Caki2 (cell line): ENCODE measurements around the gene FAM89B. TPM values are rescaled to one million over a fixed set of nuclear protein-coding genes. Genes with fewer than 3 reads are reported as not detected.

Experiments used
- DNase-seq: peaks from one replicate; pipeline ENCODE4 v3.0.0-alpha.2; 2015; ENCODE audit warnings: low read depth
- in situ Hi-C: cut with HindIII; loops from 2 replicates; pipeline ENCODE4 v1.10.0; 2016; ENCODE audit warnings: low sequenced_read_pairs, low pct_unique_long_range_greater_than_20kb, mixed read lengths
- total RNA-seq: library from RNA; depleted of rRNA; stranded (reverse); fragments of >200 nt; shearing (Covaris generic); gene quantifications from 2 replicates; pipeline ENCODE4 v1.2.3, GENCODE V29; 2014; ENCODE audit warnings: low replicate concordance

FAM89B gene
- total RNA-seq, 1 experiment from 2014 or later: 53.5 TPM

DNA sequence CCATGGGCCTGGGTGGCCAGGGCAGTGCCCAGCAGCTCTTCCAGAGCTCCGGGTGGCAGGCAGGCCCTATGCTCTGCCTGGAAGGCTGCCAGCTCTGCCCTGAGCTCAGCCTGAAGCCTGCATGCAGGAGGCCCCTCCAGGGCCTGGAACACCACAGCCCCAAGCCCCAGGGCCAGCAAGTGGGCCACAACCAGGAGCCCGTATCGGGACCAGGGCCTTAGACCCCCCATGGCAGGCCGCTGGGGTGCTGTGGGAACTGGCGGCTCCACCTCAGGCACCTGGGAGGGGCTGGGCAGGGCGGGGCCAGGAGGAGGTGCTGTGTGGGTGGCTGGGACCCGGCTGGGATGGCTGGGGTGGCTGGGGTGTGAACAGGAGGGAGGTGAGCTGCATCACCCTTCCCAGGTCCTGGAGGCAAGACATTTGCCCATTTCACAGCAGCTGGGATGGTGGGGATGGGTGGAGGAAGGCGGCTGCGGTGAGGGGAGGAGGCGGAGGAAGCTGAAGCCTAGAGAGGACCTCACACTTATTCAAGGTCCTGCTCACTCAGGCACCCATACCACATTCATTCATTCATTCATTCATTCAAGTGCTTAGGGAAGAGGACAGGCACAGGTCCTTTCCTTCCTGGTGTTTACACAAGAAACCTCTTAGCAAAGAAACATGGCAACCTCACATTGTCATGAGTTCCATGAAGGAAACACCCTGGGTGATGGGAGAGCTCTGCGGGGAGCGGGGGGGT lies 23.4 kb downstream of the FAM89B start, which contains the start of gene KCNK7:
Gene KCNK7 (minus strand): TSS at position 258 of the 739 bp plus-strand sequence. CDS start 28 bp downstream, at position 230.
- in situ Hi-C loops: no loop called here
- no peak for DNase-seq

DNA sequence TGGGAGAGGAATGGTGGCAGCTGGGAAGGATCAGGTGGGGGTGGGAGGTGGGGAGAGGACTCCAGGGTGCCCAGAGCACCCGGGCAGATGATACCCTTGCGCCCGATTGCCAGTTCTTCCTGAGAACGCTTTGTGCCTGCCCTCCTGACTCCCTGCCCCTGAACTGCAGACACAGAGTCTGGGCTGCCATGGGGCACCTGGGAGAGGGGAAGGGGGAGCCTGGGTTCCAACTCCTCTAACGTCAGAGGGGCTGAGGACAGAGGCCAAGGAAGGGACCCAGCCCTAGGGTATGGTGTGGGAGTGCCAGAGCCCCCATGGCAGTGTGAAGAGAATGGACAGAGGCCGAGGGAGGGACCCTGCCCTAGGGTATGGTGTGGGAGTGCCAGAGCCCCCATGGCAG lies 24.2 kb downstream of the FAM89B start:
- DNase-seq: no peak
- in situ Hi-C loops: no loop called here

DNA sequence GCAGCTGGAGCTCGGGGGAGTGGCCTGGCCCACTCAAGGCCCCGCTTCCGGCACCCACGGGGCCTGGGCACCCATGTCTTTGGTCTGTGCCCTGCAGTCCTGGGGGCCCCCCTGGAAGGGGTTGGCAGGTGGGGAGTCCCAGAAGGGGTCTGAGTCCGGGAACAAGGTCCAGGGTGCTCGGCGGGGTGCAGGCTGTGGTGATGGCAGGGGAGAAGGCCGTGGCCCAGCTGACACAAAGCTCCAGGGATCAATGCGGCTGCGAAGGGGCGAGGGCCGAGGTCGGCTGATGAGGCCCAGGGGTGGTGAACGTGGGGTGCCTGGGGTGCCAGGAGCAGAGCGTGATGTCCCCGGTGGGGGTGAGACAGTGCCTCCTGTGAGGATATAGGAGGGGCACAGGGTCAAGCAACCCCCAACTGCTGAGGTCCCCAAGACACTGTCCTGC lies 25.9 kb downstream of the FAM89B start:
- DNase-seq: no peak
- in situ Hi-C loops: no loop called here

DNA sequence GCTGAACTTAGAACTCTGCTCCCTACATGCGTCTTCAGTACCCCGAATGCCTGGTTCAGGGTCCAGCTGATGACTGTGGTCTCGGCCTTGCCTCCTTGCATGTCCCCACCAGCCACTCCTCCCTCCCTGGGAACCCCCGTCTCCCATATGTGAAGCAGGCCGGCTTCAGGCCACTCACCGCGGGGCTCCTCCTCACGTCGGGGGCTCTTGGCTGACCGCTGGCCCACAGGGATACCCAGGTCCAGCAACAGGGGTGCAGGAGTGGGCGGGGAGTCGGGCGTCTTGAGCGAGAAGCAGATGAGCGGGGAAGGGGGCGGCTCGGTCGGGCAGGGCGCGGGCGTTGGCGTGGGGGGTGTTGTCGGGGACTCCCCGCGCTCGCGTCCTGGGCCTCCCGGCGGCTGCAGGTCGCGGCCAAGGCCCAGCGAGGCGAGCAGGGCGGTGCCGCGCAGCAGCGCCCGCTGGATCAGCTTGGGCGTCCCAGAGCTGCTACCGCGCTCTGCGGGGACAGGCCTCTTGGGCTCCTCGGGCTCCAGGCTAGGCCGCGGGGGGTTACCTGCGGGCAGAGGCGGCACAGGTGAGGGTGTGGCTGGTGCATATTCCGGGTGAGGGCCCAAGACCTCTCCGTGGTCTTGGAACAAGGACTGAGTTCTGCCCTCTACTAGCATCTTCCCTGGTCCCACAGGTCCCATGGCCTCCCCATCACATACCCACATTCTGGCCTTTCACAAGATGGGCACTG lies 27.0 kb downstream of the FAM89B start:
- DNase-seq: no peak
- in situ Hi-C loops: no loop called here

DNA sequence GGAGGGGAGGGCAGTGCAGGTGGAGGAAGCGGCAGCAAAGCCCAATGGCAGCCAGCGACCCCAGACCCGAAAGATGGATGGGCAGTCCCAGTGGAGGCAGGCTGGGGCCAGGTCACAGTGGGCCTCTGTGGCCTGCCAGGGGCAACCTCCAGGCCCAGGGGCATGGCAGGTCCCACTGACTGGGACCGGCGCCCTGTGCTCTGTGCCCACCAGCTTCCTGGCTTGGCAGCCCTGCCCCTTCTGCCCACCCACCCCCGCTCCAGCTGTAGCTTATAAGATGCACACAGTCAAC lies 27.6 kb downstream of the FAM89B start:
- in situ Hi-C loops: no loop called here
- DNase-seq: no peak

DNA sequence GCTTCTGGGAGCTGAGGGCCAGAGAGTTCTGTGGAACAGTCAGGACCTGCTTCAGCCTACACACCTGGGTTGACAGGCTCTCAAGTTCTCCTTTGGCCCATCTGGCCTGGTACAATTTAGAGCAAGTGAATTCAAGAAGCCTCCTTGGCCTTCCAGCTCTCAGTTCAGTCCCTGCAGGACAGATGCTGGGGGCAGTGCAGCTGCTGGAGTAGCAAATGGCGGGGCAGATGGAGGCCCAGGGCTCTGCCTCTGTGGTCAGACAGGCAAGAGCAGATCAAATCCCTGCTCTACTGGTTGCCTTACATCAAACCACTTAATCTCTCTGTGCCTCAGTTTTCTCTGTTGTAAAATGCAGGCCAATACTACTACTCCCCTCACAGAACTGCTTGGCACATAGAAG lies 31.9 kb downstream of the FAM89B start:
- no peak for DNase-seq
- in situ Hi-C loops: no loop called here

DNA sequence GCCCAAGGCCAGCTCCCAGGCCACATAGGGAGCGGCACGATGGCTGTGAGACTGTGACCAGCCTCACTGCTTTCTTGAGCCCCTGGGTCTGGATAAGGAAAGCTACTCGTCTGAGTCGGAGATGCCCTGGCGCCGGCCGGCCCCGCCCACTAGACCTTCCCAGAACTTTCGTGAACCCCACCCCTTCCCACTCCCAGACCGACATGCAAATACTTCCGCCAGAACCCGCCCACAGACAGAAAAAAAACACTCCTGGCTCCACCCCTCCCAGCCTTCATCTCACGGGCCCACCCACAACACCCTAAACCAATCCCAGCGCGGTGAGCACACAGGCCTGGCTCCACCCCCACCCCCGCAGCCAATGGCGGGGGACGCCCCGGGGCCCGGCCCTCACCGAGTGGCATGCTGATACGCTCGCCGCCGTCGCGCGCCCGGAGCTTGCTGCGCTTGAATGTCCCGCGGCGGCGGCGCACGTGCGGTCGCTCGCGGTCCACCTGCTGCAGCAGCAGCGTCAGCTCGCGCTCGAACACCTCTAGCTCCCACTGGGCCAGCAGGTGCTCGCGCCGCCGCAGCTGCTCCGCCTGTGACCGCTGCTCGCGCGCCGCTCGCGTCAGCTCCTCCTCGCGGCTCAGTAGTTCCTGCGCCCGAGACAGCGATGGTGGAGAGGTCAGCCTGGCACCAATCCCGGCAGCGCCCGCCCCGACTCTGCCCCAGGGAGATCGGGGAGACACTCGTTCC lies 34.7 kb downstream of the FAM89B start:
- DNase-seq: no peak
- in situ Hi-C loops: no loop called here

DNA sequence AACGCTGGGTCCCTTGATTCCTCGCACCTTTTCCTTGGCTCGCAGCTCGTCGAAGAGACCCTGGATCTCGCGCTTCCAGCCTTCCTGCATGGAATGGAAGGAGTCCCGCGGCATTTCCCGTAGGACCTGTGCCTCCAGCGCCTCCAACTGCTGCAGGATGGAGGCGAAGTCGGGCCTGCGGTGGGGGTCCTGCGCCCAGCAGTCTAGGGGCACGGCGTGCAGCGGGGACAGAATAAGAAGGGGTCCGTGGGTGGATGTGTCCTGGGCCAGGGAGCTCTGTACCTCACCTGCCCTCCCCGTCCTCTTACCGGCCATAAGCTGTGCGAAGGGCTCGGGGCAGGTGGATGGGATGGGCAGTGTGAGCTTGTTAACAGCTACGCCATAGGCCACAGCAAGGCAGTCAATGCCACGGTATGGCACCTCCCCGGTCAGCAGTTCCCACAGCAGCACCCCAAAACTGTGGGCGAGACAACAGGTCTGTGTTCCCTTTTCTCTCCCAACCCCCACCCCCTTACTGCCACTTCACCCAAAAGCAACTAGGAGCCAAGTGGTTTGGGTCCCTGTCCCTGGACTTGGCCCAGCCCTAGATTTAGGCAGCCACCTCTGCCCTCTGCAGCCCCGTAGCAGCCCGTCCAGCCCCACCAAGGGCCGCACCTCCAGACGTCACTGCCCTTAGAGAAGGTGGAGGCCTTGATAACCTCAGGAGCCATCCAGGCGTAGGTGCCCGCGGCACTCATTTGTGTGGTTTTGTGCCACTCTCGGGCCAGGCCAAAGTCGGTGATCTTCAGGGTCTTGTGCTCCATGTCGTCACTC lies 35.5 kb downstream of the FAM89B start:
- in situ Hi-C loops: no loop called here
- DNase-seq: no peak

DNA sequence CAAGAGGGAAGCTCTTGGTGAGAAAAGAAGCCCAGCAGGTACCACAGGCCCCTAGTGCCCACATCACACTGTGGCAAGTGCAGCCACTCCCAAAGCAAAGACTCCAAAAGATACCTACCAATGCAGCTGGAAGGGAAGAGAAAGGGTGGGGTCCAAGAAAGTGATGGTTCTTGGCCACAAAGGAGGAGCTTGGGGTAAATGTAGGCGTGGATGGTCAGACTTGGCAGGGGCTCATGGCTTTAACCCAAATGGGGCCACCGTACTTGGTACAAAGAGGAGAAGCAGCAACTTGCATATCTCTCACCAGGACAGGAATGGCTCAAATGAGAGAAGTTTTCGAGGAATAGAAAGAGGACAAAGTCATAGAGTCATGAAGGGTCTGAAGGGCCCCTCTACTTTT lies 36.9 kb downstream of the FAM89B start:
- in situ Hi-C loops: no loop called here
- DNase-seq: no peak

DNA sequence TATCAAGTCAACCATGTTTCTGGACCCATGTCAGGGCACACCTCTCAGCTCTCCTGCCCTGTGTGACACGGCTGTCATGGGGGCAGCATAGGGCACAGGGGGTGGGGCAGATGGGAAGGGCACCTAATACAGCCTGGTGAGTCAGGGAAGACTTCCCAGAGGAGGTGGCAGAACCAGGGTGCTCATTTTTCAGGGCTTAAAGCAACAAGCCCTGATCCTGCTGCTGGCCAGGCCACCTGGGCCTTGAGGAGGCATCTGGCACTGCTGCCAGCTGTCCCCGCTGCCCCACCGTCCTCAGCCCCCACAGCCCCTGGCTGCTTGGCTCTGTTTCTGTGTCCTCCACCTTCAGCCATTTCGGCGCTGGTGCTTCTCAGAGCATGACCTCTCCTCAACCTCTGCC lies 37.3 kb downstream of the FAM89B start:
- no peak for DNase-seq
- in situ Hi-C loops: no loop called here

DNA sequence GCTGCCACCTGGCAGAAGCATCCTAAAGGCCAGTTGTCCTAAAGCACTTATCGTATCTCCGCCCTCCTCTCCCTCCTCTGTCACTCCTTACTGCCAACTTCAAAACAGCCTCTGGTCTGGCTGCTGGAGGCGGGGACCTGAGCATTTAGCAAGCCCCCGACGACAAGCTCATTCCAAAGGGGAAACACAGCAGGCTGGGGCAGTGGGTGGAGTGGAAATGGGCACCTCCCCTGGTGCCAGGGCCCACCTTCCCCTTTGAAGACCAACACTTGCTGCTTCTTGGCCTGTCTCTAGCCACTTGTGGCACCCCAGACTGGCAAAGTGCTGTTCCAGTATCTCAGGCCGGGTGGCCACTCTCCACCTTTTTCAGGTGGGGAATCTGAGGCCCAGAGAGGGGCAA lies 38.1 kb downstream of the FAM89B start:
- no peak for DNase-seq
- in situ Hi-C loops: no loop called here

DNA sequence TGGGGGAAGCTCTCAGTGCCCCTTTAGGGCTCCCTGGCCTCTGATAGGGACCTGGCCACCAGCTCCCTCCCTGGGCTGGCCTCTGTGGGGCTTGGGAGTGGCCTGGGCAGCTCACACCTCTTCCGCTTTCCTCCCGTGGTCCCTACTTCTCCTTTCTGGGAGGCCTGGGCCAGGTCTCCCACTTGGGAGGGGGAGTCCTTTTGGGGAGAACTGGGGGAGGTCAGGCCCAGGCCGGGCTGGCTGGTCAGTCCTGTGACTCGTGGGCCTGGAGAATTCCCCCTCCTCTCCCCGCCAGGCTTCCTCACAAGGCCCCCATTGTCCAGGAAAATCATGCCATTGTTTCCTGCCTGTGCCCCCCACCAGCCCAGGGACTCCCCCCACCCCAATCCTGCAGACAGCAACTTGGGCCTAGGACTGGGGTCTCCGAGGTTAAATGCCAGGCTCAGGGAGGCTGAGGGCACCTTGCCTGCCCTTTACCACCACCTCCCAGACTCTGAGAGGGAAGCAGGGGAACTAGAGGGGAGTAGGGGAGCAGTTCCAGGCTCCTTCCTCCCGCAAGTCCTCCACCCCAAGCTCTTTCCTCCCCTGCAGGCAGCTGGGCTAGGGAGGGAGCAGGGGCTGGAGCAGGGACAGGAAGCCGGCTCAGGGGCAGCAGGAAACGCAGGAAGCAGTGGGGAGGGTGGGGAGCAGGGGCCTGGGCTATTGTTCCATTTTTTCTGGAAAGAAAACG lies 38.9 kb downstream of the FAM89B start:
- in situ Hi-C loops: no loop called here

DNA sequence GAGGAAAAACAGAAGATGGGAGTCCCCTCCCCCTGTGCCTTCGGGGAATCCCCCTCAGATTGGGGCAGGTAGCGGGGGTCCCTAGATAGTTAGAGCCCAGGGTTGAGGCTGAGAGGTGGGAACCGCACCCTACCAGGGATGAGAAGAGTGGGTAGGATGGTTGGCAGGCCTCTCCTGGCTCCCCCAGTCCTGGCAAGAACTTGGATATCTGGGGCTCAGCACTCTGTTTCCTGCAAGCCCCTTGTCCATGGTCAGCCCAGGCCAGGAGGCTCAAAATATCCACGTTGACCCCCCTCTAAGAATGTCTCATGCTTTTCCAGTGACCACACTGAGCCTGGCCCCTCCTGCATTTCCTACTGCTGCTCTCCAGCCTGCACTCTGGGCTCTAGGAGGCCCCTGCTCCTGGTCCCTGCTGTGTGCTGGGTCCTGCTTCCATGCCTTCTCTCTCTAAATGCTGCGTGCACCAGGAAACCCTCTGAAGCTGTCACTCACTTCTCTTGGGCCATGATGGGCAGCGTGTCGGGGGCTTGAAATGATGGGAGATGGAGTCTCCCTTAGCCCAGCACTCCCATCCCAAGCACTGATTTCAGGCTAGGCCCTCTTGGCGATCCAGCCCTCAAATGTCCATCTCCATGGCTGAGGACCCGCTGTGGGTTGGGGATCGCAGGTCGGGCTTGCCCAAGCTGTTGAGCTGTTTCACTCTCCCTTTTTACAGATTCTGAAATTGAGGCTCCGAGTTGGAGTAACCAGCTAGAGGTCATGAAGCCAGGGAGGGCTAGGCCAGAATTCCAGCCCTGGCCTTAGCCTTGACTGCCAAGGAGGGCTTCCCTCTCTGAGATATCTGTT lies 39.6 kb downstream of the FAM89B start:
- DNase-seq: no peak
- in situ Hi-C loops: no loop called here

More for the DNA sequence above, 38.9 kb downstream of the FAM89B start:
- DNase-seq: no peak

DNA sequence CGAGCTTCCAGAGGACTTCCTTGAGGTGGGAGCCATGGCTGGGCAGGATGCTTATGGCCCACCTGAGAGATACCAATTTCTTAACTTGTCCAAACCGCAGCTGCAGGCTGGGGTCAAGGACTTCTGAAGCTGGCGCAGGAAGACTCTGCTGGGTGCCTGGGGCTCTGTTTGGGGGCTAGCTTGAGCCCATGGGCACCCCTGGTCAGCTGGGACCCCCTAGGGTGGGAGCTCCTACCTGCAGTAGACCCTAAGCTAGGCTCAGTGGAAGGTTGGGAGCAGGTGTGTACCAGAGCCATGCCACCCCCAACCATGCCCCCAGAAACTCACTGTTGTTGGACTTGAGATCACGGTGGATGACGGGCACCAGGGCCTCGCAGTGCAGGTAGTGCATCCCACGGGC lies 40.4 kb downstream of the FAM89B start:
- DNase-seq: no peak
- in situ Hi-C loops: no loop called here

DNA sequence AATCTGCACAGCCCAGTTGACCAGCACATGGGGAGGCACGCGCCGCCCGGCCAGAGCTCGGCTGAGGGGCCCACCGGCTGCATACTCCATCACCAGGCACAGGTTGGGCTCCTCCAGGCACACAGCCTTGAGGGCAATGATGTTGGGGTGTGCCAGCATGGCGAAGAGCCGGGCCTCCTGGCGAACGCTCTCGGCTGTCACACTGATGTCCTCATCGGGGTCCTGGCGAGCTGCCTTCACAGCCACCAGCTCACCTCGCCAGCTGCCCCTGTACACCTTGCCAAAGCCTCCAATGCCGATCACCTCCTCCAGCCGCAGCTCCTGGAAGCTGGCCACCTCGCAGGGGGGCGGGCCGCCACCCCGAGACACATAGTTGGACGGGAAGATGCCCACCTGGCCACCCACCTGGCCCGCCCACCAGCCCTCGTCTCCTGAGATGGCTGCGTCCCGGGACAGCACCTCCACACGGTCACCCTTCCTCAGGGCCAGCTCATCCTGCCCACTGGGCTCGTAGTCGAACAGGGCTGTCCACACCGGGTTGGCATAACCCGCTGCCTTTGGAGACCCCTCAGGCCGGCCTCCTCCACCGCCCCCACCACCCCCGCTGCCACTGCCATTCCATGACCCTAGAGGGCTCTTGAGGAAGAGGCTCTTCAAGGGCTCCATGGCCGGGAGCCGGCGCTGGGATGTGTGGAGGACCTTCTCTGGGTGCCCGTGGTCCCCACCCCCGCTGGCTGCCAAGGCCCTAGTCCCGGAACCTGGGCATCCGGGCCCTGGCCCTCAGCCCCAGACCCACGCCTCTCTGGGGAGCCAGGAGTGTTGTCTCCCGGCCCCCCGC lies 41.0 kb downstream of the FAM89B start:
- in situ Hi-C loops: no loop called here

DNA sequence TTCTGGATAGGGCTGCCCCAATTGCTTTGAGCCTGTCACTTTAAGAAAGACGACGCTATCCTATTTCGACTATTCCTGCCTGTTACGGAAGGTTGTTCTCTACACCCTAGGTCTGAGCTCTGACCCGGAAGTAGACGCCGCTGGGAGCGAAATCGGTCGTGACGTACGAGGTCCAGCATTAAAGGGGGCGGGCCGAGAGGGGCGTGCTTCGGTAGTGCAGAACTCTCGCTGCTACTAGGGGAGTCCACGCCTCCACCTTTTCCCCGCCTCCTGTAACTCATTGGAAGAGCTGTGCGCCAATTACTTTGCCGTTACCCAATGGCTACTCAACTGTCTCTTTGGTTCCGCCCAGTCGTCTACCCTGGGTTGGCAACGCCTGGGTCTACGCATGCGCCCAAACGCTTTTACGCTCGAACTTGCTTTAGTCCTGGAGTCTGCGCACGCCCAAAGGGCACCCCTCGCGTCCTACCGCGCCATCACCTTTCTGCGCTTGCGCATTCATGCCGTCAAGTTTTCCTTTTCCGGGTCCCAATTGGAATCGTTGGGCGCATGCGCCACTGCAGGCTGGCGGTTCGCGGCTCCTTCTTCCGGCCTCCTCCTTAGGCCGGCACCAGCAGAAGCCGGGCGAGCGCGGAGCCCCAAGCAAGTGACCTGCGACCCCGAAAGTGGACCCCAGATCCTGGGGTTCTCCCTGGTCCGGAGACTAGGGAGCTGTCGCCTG lies 43.1 kb downstream of the FAM89B start, which contains the start of gene PCNX3:
Gene PCNX3 (plus strand): TSS at position 548 of the 721 bp plus-strand sequence. CDS start 536 bp downstream, outside the sequence.
- in situ Hi-C loops: no loop called here
- DNase-seq: peak; percentile 100

More for the DNA sequence above, 41.0 kb downstream of the FAM89B start:
- DNase-seq: no peak
